Tibial artery (tissue), 4 donors: ENCODE results near the gene ZNF708.
"Not testable (repeated sequence)": the region's sequence is repeated elsewhere in the genome, so short reads cannot be mapped to it uniquely, and the experiment has no call there.

ENCODE experiments used
- DNase-seq, 2 donors: peaks; one replicate each; pipeline ENCODE4 v3.0.0-alpha.2; 2019
- H3K27ac ChIP-seq, 2 donors: fragments of 200-600 bp; sonication (generic) in 1 of 2; 1 replicate in 1 of 2; 2 replicates in 1 of 2; pipeline ENCODE4 v1.5.1; 2018 to 2019; ENCODE audit warnings: mild to moderate bottlenecking in 1 of 2
- H3K27me3 ChIP-seq, 2 donors: fragments of 200-600 bp; sonication (generic) in 1 of 2; one replicate each; pipeline versions ENCODE4 v1.5.1 to v1.6.0; 2016 to 2019
- H3K36me3 ChIP-seq, 3 donors: fragments of 200-600 bp; sonication (generic) in 2 of 3; one replicate each; pipeline ENCODE4 v1.5.1; 2016 to 2019; ENCODE audit warnings: mild to moderate bottlenecking in 2 of 3
- H3K4me1 ChIP-seq, 4 donors: fragments of 200-600 bp; sonication (generic) in 2 of 4; 1 replicate in 3 of 4; 2 replicates in 1 of 4; pipeline ENCODE4 v1.5.1; 2016 to 2019
- H3K4me3 ChIP-seq, 2 donors: fragments of 200-600 bp; sonication (generic) in 1 of 2; 1 replicate in 1 of 2; 2 replicates in 1 of 2; pipeline ENCODE4 v1.5.1; 2018 to 2019; ENCODE audit warnings: mild to moderate bottlenecking in 2 of 2
- H3K9me3 ChIP-seq, 3 donors: fragments of 200-600 bp; sonication (generic) in 1 of 3; one replicate each; pipeline ENCODE4 v1.5.1; 2016 to 2019
- CTCF ChIP-seq, 2 experiments: fragments of 200-600 bp in 1 of 2; fragments of 450-650 bp in 1 of 2; IDR thresholded peaks; one replicate each; pipeline ENCODE4 v1.5.1; 2017 to 2019; ENCODE audit warnings: antibody characterized with exemption in 2 of 2, mild to moderate bottlenecking in 1 of 2, moderate library complexity in 1 of 2
- intact Hi-C: fragments of 100-400 bp; cut with DNase I; formaldehyde crosslinking; loops from one replicate; pipeline ENCODE4 v1.15.0; 2023; ENCODE audit warnings: low total_unique reads

The ZNF708 gene

GRCh38 chr19:21328885-21329605, at the start of gene ZNF708:
TSS of gene ZNF708 (minus strand) at chr19:21329410. CDS start at chr19:21329212, 198 bp downstream.
- Histone ChIP-seq H3K4me3 (peak within 1 kb of the TSS; percentile 79 to 89), H3K36me3 (peaks cover 0 to 16% (median 0%) of the 10 kb centered on the region in 3 donors), H3K4me1 (peaks cover 0 to 34% (median 7%) of the 10 kb centered on the region in 4 donors), H3K27me3 (no peaks in the 10 kb centered on the region), H3K27ac (peak within 1 kb of the TSS; percentile 97 to 100), H3K9me3 (no peaks in the 10 kb centered on the region)
- peak; percentile 94 to 95 for DNase-seq
- intact Hi-C loops = no loop called here
- no peak for TF ChIP-seq CTCF (IDR thresholded peaks at IDR 0.05)

- intact Hi-C loops = no loop called here
- peaks cover 3 to 17% (median 8%) of the 10 kb centered on the region in 3 donors for H3K36me3 ChIP-seq
- no peak overlapping the region for H3K27ac ChIP-seq
- peaks cover 0 to 11% (median 2%) of the 10 kb centered on the region in 4 donors for H3K4me1 ChIP-seq
- no peaks in the 10 kb centered on the region for H3K27me3 ChIP-seq
- no peak overlapping the region for H3K4me3 ChIP-seq
- no peaks in the 10 kb centered on the region for H3K9me3 ChIP-seq
- no peak for DNase-seq
- TF ChIP-seq CTCF (IDR thresholded peaks at IDR 0.05) = no peak
These were observed 33.1 kb upstream of the ZNF708 start for GRCh38 chr19:21362291-21362690.

GRCh38 chr19:21358768-21359451, 29.7 kb upstream of the ZNF708 start, which contains the start of gene ZNF738:
TSS of gene ZNF738 (plus strand) at chr19:21359000. CDS start at chr19:21359141, 141 bp downstream.
- no peak for TF ChIP-seq CTCF (IDR thresholded peaks at IDR 0.05)
- peak within 1 kb of the TSS; percentile 56 to 79 for H3K4me3 ChIP-seq
- no peaks in the 10 kb centered on the region for H3K27me3 ChIP-seq
- H3K4me1 ChIP-seq = peaks cover 0 to 11% (median 2%) of the 10 kb centered on the region in 4 donors
- DNase-seq = peak; percentile 92 to 94
- no peaks in the 10 kb centered on the region for H3K9me3 ChIP-seq
- peak within 1 kb of the TSS; percentile 69 to 71 for H3K27ac ChIP-seq
- intact Hi-C loops = no loop called here
- H3K36me3 ChIP-seq = peaks cover 0 to 8% (median 3%) of the 10 kb centered on the region in 3 donors

- no peaks in the 10 kb centered on the region for H3K27me3 ChIP-seq
- no peaks in the 10 kb centered on the region for H3K9me3 ChIP-seq
- DNase-seq = no peak
- no peak overlapping the region for H3K27ac ChIP-seq
- no peaks in the 10 kb centered on the region for H3K36me3 ChIP-seq
- TF ChIP-seq CTCF (IDR thresholded peaks at IDR 0.05) = no peak
- intact Hi-C loops = no loop called here
- no peak overlapping the region for H3K4me3 ChIP-seq
- H3K4me1 ChIP-seq = no peaks in the 10 kb centered on the region
These were observed 23.6 kb upstream of the ZNF708 start for GRCh38 chr19:21352830-21353229.

- intact Hi-C loops = not testable (repeated sequence)
These were observed 15.6 kb upstream of the ZNF708 start for GRCh38 chr19:21344841-21345240.

GRCh38 chr19:21335721-21336120, 6.5 kb upstream of the ZNF708 start:
- H3K9me3 ChIP-seq = peaks cover 4 to 23% (median 15%) of the 10 kb centered on the region in 3 donors
- no peaks in the 10 kb centered on the region for H3K4me1 ChIP-seq
- no peak overlapping the region for H3K4me3 ChIP-seq
- intact Hi-C loops = no loop called here
- H3K27me3 ChIP-seq = no peaks in the 10 kb centered on the region
- no peak for DNase-seq
- TF ChIP-seq CTCF (IDR thresholded peaks at IDR 0.05) = no peak
- H3K27ac ChIP-seq = no peak overlapping the region
- H3K36me3 ChIP-seq = no peaks in the 10 kb centered on the region

More at GRCh38 chr19:21344841-21345240, 15.6 kb upstream of the ZNF708 start:
- DNase-seq, H3K27me3 ChIP-seq, H3K9me3 ChIP-seq, H3K36me3 ChIP-seq, H3K27ac ChIP-seq, H3K4me3 ChIP-seq, H3K4me1 ChIP-seq: not testable (repeated sequence)
